Right lobe of liver (tissue), 6 donors: ENCODE data around the gene MACROH2A1. TPM values are rescaled to one million over a fixed set of nuclear protein-coding genes. Genes with fewer than 3 reads are reported as not detected.
A peak's percentile ranks its signal among the peaks of the same experiment; 100 is the strongest.

Source experiments
- ATAC-seq, 4 donors: fragments of 200-7000 bp; cut with Tn5 transposase; one replicate each; pipeline ENCODE4 v1.9.1; 2020; ENCODE audit warnings: mild to moderate bottlenecking in 4 of 4, moderate library complexity in 4 of 4
- DNase-seq, 3 donors: peaks; one replicate each; pipeline ENCODE4 v3.0.0-alpha.2; 2020
- H3K27ac ChIP-seq, 3 donors: fragments of 200-600 bp; one replicate each; pipeline ENCODE4 v1.8.0; 2022
- H3K27me3 ChIP-seq, 2 donors: fragments of 200-600 bp; one replicate each; pipeline ENCODE4 v1.8.0; 2022
- H3K36me3 ChIP-seq, 4 donors: fragments of 200-600 bp; sonication (generic) in 1 of 4; one replicate each; pipeline versions ENCODE4 v1.5.1 to v1.8.0; 2017 to 2022; ENCODE audit warnings: control low read depth in 1 of 4
- H3K4me1 ChIP-seq, 4 donors: fragments of 200-600 bp; sonication (generic) in 1 of 4; one replicate each; pipeline versions ENCODE4 v1.5.1 to v1.8.0; 2017 to 2022; ENCODE audit warnings: control low read depth in 1 of 4
- H3K4me3 ChIP-seq, 3 donors: fragments of 200-600 bp; one replicate each; pipeline ENCODE4 v1.8.0; 2022
- H3K9me3 ChIP-seq, 4 donors: fragments of 200-600 bp; sonication (generic) in 1 of 4; one replicate each; pipeline versions ENCODE4 v1.5.1 to v1.8.0; 2017 to 2022; ENCODE audit warnings: control low read depth in 1 of 4
- CTCF ChIP-seq, 4 donors: fragments of 200-600 bp in 3 of 4; fragments of 450-650 bp in 1 of 4; IDR thresholded peaks; one replicate each; pipeline versions ENCODE4 v1.5.1 to v1.8.0; 2016 to 2022; ENCODE audit warnings: antibody characterized with exemption in 4 of 4, mild to moderate bottlenecking in 2 of 4
- POLR2A ChIP-seq: fragments of 450-650 bp; IDR thresholded peaks from one replicate; pipeline ENCODE4 v1.6.1; 2017; ENCODE audit warnings: antibody characterized with exemption, mild to moderate bottlenecking
- WGBS: methylation state at CpG from one replicate; pipeline ENCODE4 v1.1.6; 2018; ENCODE audit warnings: low coverage, low lambda C conversion rate; ENCODE audit not compliant: insufficient coverage; ENCODE audit errors: missing lambda C conversion rate; 5-methylcytosine and 5-hydroxymethylcytosine counted together
- intact Hi-C, 2 donors: fragments of 100-400 bp; cut with DNase I; formaldehyde crosslinking; loops; one replicate each; pipeline versions ENCODE4 v1.11.2 to v1.14.1; 2022
- total RNA-seq, 6 experiments: library from RNA; depleted of rRNA in 2 of 6; stranded (reverse); fragments of >200 nt in 2 of 6; fragmentation: NEBNext Ultra II Directional in 3 of 6; extraction: Animal tissue kit (Norgen Biotek cat#: 25700) in 3 of 6; gene quantifications; one replicate each; pipeline versions ENCODE4 v1.1.0 to v1.2.4, GENCODE V29; 2016 to 2023
- donor health status: DM: no; HTN: yes; CAD: no.
- donor health status: DM: no; HTN: no; CAD: no.
- donor health status: DM: no; HTN: no; CAD: no.
- donor health status: DM: no; HTN: yes; CAD: no.
- donor health status: DM: no; HTN: yes; CAD: no.

Gene MACROH2A1
- total RNA-seq, 6 experiments from 2014 or later: 40.0 to 113 (median 51.6) TPM

GRCh38 chr5:135313946-135314345 is 85.1 kb downstream of the MACROH2A1 start:
- no peak for TF ChIP-seq CTCF (IDR thresholded peaks at IDR 0.05)
- no peak for TF ChIP-seq POLR2A
- no peaks in the 10 kb centered on the region for H3K27me3 ChIP-seq
- peak in 1 of 3 donors; percentile 34 for DNase-seq
- no peaks in the 10 kb centered on the region for H3K9me3 ChIP-seq
- WGBS: 100% methylated on average over 1 of the region's 2 CpGs
- H3K36me3 ChIP-seq: no peaks in the 10 kb centered on the region
- no peak overlapping the region for H3K4me3 ChIP-seq
- no peak for ATAC-seq
- H3K27ac ChIP-seq: no peak overlapping the region
- peaks cover 0 to 17% (median 2%) of the 10 kb centered on the region in 4 donors for H3K4me1 ChIP-seq
- intact Hi-C loops: no loop called here

GRCh38 chr5:135313405-135313804 is 85.6 kb downstream of the MACROH2A1 start:
- no peak for TF ChIP-seq CTCF (IDR thresholded peaks at IDR 0.05)
- no peak for TF ChIP-seq POLR2A
- no peak overlapping the region for H3K27ac ChIP-seq
- peaks cover 0 to 17% (median 2%) of the 10 kb centered on the region in 4 donors for H3K4me1 ChIP-seq
- no peak for DNase-seq
- no peaks in the 10 kb centered on the region for H3K9me3 ChIP-seq
- H3K36me3 ChIP-seq: no peaks in the 10 kb centered on the region
- intact Hi-C loops: no loop called here
- H3K27me3 ChIP-seq: no peaks in the 10 kb centered on the region
- WGBS: 71% methylated on average over 3 of the region's 4 CpGs
- no peak overlapping the region for H3K4me3 ChIP-seq
- ATAC-seq: no peak

GRCh38 chr5:135312255-135312935 is 86.6 kb downstream of the MACROH2A1 start:
- peak in 1 of 3 donors; percentile 17 for DNase-seq
- no peak overlapping the region for H3K4me3 ChIP-seq
- 97% methylated on average over 10 of the region's 10 CpGs for WGBS
- no peaks in the 10 kb centered on the region for H3K36me3 ChIP-seq
- H3K27me3 ChIP-seq: no peaks in the 10 kb centered on the region
- H3K9me3 ChIP-seq: no peaks in the 10 kb centered on the region
- intact Hi-C loops: no loop called here
- H3K27ac ChIP-seq: no peak overlapping the region
- no peak for TF ChIP-seq CTCF (IDR thresholded peaks at IDR 0.05)
- no peak for TF ChIP-seq POLR2A
- no peak for ATAC-seq
- peaks cover 0 to 17% (median 2%) of the 10 kb centered on the region in 4 donors for H3K4me1 ChIP-seq

GRCh38 chr5:135310328-135310989 is 88.6 kb downstream of the MACROH2A1 start:
- DNase-seq: peak; percentile 79 to 88 (median 82)
- peak; percentile 82 to 96 (median 91) for ATAC-seq
- TF ChIP-seq POLR2A: no peak
- TF ChIP-seq CTCF (IDR thresholded peaks at IDR 0.05): no peak
- H3K27ac ChIP-seq: peak overlapping the region in 1 of 3 donors; percentile 37
- 6% methylated on average over 5 of the region's 5 CpGs for WGBS
- H3K9me3 ChIP-seq: no peaks in the 10 kb centered on the region
- H3K4me1 ChIP-seq: peaks cover 0 to 17% (median 2%) of the 10 kb centered on the region in 4 donors
- intact Hi-C loops: no loop called here
- no peaks in the 10 kb centered on the region for H3K36me3 ChIP-seq
- H3K27me3 ChIP-seq: no peaks in the 10 kb centered on the region
- no peak overlapping the region for H3K4me3 ChIP-seq
